ENCODE results near the gene TMEM269.
A peak's percentile ranks its signal among the peaks of the same experiment; 100 is the strongest.
"Not testable (repeated sequence)": the region's sequence is repeated elsewhere in the genome, so short reads cannot be mapped to it uniquely, and the experiment has no call there.

TMEM269 gene

DNA sequence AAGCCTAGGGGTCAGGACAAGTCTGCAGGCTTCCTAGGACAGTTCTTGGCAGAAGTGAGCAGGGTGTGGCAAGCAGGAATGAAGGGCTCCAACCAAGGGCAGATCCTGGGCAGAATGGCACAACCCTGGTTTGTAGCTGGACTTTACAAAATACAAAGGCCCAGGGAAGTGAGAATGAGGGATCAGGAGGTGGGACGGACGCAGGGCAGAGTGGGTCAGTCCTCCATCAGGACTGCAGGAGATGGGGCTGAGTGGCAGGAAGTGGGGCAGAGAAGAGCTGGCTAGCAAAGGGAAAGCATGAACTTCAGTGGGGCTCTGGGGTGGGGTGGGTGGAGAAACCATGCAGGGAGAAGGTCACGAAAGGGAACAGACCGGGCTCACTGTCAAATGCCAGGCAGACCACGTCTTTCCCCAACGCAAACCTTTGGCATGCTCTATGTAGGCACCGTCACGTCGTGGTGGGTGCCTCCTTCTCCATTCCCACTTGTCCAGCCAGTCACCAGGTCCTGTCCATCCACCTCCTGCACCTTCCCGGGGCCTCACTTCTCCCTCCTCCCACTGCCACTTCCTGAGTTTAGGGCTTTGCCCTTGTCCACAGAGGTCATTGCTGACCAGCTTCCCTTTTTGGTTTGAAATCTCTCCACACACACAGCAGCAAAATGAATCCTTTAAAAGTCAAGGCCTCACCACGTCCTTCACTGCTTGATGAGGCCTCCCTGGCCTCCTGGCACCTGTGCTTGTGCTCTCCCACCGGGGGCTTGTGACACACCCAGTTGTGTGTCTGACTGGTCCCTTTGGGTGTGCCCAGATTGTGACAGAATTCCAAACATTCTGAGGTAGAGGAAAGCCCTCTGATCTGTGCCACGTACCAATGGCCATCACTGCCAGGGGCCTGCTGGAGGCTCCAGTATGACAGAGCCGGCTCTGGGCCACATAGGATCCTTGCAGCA lies 36.1 kb upstream of the TMEM269 start:
- DNase-seq: no peak

- no peak for DNase-seq
These were observed 34.8 kb upstream of the TMEM269 start for GRCh38 chr1:42750041-42750440.

DNA sequence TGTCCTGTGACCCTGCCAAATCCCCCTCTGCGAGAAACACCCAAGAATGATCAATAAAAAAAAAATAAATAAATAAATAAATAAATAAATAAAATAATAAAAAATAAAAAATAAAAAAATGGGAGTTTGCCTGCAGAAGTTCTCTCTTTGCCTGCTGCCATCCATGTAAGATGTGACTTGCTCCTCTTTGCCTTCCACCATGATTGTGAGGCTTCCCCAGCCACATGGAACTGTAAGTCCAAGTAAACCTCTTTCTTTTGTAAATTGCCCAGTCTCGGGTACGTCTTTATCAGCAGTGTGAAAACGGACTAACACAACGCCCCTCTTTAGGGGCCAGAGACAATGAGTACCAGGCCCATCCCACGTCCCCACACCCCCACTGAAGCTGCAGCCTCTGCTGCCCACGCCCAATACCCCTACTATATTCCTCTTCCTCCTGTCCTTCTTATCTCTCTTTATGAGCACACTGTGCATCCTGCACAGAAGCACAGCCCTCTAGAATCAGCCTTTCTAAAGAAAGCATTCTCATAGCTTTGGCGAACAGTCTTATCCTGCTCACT lies 33.2 kb upstream of the TMEM269 start:
- DNase-seq: not testable (repeated sequence)

- no peak for DNase-seq
These were observed 32.5 kb upstream of the TMEM269 start for GRCh38 chr1:42752284-42752683.

DNA sequence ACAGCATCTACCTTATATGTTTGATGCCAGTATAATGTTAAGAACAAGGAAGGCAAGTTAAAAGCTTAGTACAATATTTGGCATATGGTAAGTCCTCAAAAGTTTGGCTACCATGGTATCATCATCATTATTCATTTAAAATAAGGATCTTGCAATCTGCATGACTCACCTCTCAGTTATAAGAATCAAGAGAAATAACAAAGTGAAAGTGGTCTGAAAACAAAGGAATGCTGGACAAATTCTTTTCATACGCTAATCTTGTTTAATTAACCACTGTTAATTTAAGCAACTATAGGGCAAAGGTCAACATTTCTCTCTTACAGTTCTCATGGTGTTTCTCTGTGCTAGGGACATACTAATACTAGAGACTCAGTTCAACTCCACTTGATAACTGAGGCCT lies 31.7 kb upstream of the TMEM269 start:
- DNase-seq: peak; percentile 56

DNA sequence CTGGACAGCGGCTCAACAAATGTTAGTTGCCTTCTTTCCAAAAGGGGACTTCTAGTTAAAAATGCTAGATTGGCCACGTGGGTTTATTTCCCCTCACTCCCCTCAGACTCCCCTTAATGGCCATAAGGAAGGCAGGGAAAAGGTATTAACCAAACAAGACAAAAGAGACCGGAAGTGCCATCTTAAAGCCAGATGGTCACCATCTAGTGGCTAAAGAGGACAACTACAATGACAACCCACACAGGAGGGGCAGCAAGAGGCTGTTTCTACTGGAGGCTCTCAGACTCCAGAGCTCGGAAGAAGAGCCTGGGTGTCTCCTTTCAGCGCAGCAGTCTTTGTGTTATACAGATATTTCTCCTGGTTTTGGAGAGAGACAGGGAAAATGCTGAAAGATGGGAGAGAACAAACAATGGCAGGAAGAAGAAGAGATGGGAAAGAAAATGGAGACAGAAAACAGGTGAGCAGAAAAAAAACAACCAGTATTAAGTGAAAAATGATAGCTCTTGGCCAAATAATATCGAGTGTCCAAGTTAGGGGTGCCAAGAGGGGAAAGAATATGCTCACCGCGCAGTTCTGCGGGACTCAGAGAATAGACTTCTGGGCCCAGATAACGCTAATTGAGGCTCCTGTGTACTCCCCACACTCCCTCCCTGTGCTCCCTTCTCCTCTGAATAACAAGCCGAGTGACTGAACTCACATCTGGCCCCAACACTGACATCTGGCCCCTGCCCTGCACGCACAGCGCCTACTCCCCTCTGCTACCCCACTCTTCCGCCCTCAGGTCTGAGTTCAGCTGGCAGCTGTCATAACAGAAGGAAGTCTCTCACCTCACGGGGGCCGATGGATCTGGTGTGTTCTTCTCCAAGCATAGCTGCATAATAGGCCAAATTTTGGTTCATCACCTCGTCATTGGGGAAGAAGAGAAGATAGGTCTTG lies 27.6 kb upstream of the TMEM269 start:
- DNase-seq: peak; percentile 62

DNA sequence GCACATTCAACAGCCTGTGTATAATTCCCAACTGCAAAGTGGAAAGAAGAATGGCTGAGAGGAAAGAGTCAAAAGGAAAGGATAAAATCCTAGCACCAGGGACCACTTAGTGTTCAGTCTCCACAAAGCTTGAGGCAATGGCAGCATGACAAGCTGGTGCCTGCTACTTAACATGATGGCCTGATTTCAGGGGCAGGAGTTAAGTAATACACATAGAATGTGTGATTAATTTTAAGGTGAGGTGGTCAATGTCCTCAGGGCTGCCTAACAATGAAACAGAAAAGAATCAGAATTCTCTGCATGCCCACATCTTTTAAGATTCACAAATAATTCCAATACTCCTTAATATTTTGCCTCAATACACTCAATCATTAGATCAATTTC lies 26.9 kb upstream of the TMEM269 start:
- DNase-seq: no peak

- no peak for DNase-seq
These were observed 26.1 kb upstream of the TMEM269 start for GRCh38 chr1:42758641-42759040.

- no peak for DNase-seq
These were observed 25.7 kb upstream of the TMEM269 start for GRCh38 chr1:42759114-42759513.

GRCh38 chr1:42761567-42761966 lies 23.2 kb upstream of the TMEM269 start:
- DNase-seq: no peak

- DNase-seq: no peak
These were observed 22.5 kb upstream of the TMEM269 start for GRCh38 chr1:42762269-42762668.

- DNase-seq: peak; percentile 39
These were observed 19.5 kb upstream of the TMEM269 start for GRCh38 chr1:42765269-42765668.

DNA sequence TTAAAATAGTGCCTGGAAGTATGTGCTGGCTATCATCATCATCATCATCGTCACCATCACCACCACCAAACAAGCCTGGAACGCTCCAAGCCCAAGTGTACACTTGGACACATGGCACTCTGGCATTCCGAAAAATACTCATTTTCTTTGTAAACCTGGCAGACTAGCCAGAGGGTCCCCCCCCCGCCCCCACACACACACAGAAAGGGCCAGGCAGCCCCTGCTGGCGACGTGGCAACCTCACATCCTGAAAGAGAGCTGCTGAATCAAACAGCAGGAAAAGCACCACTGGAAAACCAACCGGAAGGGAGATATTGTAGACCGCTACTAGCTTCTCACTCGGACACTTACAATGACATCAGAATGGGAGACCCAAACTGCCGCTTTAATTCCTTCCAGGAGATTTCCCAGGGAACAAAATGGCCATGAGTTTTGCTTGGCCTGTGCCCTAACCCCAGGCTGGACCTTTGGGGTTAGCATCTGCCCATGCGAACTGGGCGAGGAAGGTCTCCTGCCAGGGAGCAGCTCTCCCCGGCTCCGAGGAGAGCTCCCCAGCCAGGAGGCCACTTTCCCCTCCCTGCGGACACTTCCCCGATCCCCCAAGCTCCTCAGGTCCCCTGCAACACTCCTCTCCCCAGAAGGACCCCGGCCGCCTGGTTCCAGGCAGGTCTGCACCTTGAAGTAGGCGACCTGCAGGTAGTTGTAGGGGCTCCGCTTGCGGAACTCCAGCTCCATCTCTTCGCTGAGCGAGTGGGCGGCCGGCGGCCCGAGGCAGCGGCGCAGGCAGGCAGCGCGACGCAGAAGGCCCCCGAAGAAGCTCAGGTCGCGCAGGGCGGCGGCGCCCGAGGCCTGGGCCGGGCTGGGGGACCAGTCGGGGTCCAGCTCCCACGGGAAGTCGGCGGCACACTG lies 18.7 kb upstream of the TMEM269 start:
- DNase-seq: peak; percentile 85

GRCh38 chr1:42766741-42767509 lies 17.9 kb upstream of the TMEM269 start, which contains the start of the genes C1orf50 and P3H1:
TSS of gene C1orf50 (plus strand) at chr1:42767249. CDS start at chr1:42767312, 63 bp downstream.
TSS of gene P3H1 (minus strand) at chr1:42767028. CDS start at chr1:42766971, 57 bp downstream.
- DNase-seq: peak; percentile 99

GRCh38 chr1:42767510-42768000 lies 17.2 kb upstream of the TMEM269 start:
- DNase-seq: no peak

DNA sequence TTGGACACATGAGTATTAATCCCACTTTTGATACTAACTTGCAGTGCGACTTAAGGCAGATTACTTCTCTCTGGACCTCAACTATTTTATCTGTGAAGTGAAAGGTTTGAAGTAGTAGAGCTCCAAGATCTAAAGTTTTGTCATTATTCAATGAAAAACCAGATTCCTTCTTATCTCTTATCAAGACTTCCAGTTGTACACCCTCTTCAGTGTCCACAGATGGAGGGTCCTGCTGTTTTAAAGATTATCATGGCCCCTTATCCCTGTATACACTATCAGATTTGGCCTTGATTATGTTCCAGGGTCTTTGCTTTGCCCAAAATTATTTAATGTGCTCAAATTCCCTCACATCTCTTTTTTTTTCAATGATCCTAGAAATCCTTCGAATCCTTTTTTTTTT lies 16.6 kb upstream of the TMEM269 start:
- no peak for DNase-seq

DNA sequence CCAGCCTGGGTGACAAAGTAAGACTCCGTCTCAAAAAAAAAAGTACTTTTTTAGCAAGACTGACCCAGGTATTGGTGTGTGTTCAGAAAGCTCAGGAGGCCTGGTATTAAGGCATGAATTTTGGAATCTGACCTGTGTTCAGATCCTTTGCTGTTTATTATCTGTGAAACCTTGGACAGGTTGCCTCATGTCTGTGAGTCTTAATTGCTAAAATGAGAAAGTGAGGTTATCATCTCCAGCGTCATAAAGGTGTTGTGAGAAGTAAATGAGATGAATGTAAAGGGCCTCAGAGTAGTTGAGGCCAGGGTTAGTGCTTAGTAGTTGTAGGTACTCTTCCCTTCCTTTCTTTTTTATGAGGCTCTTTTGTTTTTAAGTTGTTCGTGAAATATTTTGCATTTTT lies 15.0 kb upstream of the TMEM269 start:
- no peak for DNase-seq

GRCh38 chr1:42773420-42773819 lies 11.4 kb upstream of the TMEM269 start:
- DNase-seq: no peak

GRCh38 chr1:42774928-42775526 lies 9.8 kb upstream of the TMEM269 start:
- DNase-seq: no peak

DNA sequence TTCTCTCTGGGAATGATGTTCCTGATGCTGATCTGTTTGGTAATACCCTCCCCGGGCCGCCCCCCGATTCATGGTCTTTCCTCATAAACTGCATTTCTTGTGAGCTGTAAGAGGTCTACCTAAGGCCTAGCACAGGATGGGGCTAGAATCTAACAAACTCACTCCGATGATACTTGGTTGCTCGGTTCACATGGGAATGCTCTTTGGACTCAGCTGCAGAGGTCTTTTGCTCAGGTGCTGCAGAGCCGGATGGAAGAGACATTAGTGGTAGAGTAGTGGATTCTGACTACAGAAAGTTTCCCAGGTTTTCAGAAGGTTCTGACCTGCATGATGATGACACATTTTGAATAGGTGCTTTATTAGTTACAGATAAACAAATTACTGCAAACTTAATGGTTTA lies 8.3 kb upstream of the TMEM269 start:
- no peak for DNase-seq

- peak; percentile 27 for DNase-seq
These were observed 6.9 kb upstream of the TMEM269 start for GRCh38 chr1:42777852-42778251.
